Measurements from ENCODE around the gene STAU1.

- TF ChIP-seq POLR2A (IDR thresholded peaks at IDR 0.05; ENCODE audit: low read length) (no peak), GATA1 (IDR thresholded peaks at IDR 0.05; ENCODE audit: low read depth, low read length) (no peak)
Measured at GRCh38 chr20:49132995-49133478, 55.1 kb downstream of the STAU1 start.

Data from erythroblast (primary cell).